Calu3 (cell line): Measurements from ENCODE around the gene MUC22. TPM values are rescaled to one million over a fixed set of nuclear protein-coding genes. Genes with fewer than 3 reads are reported as not detected.
"Not testable (repeated sequence)": the region's sequence is repeated elsewhere in the genome, so short reads cannot be mapped to it uniquely, and the experiment has no call there.

Experiments
- BruUV-seq: library from RNA; stranded (reverse); fragments of 400-500 nt; replicated peaks from 2 replicates; lab custom pipeline; 2021; lab: Mats Ljungman, UMichigan
- CTCF ChIA-PET: fragments of 300-600 bp; sonication (Branson Sonifier 250); formaldehyde crosslinking; loops from one replicate; lab custom pipeline; 2022; ENCODE audit warnings: antibody characterized with exemption; lab: Charles Lee
- DNase-seq: peaks from one replicate; pipeline ENCODE4 v3.0.0; 2022
- H3K27ac Mint-ChIP-seq: one replicate; pipeline ENCODE4 v1.8.0; 2022; ENCODE audit warnings: mixed read lengths; ENCODE audit not compliant: unreplicated experiment
- H3K27me3 Mint-ChIP-seq: one replicate; pipeline ENCODE4 v1.8.0; 2022; ENCODE audit warnings: mixed read lengths; ENCODE audit not compliant: unreplicated experiment
- H3K36me3 Mint-ChIP-seq: one replicate; pipeline ENCODE4 v1.8.0; 2022; ENCODE audit warnings: mild to moderate bottlenecking, moderate library complexity, mixed read lengths; ENCODE audit not compliant: insufficient read depth, unreplicated experiment
- H3K4me1 Mint-ChIP-seq: one replicate; pipeline ENCODE4 v1.8.0; 2022; ENCODE audit warnings: mild to moderate bottlenecking, low read depth, mixed read lengths; ENCODE audit not compliant: unreplicated experiment
- H3K4me3 Mint-ChIP-seq: one replicate; pipeline ENCODE4 v1.8.0; 2022; ENCODE audit warnings: mild to moderate bottlenecking, low read depth, moderate library complexity, mixed read lengths; ENCODE audit not compliant: unreplicated experiment
- H3K9me3 Mint-ChIP-seq: one replicate; pipeline ENCODE4 v1.8.0; 2022; ENCODE audit warnings: low read depth, mixed read lengths; ENCODE audit not compliant: unreplicated experiment
- CTCF ChIP-seq: fragments of 200-600 bp; IDR thresholded peaks from one replicate; pipeline ENCODE4 v1.8.0; 2022; ENCODE audit warnings: antibody characterized with exemption; ENCODE audit not compliant: unreplicated experiment
- intact Hi-C: fragments of 100-400 bp; cut with micrococcal nuclease; formaldehyde crosslinking; loops from one replicate; pipeline ENCODE4 v1.10.0; 2022; ENCODE audit not compliant: unreplicated experiment
- total RNA-seq: library from RNA; stranded (reverse); gene quantifications from 2 replicates; pipeline ENCODE4 v1.2.3, GENCODE V29; 2022

MUC22 gene
- total RNA-seq, 1 experiment from 2014 or later: not detected

GRCh38 chr6:31009731-31010130, 543 bp upstream of the MUC22 start:
- BruUV-seq: no TSS peak
- Mint-ChIP-seq H3K27me3 (no peaks in the 10 kb centered on the region), H3K27ac (no peak overlapping the region), H3K36me3 (peaks cover 17% of the 10 kb centered on the region), H3K4me3 (no peak overlapping the region), H3K9me3 (peaks cover 5% of the 10 kb centered on the region), H3K4me1 (peaks cover 56% of the 10 kb centered on the region)
- CTCF ChIA-PET: no interaction called here
- intact Hi-C loops: loop anchor here (10.0 kb wide), 1 partner anchor 75 kb away; the partner anchor contains the start of gene SFTA2
- TF ChIP-seq CTCF: no peak
- no peak for DNase-seq

GRCh38 chr6:31011153-31011552, 879 bp downstream of the MUC22 start:
- H3K4me3 Mint-ChIP-seq: no peak overlapping the region
- CTCF ChIA-PET: interaction anchor here (0.6 kb wide), 1 partner anchor 1283 kb away, joined by 3 read pairs; no protein-coding TSS in a partner anchor
- no peak for DNase-seq
- H3K27me3 Mint-ChIP-seq: no peaks in the 10 kb centered on the region
- BruUV-seq: no TSS peak
- no peak overlapping the region for H3K27ac Mint-ChIP-seq
- H3K9me3 Mint-ChIP-seq: peaks cover 11% of the 10 kb centered on the region
- H3K4me1 Mint-ChIP-seq: peaks cover 41% of the 10 kb centered on the region
- peaks cover 7% of the 10 kb centered on the region for H3K36me3 Mint-ChIP-seq
- no peak for TF ChIP-seq CTCF
- intact Hi-C loops: no loop called here

GRCh38 chr6:31016659-31017299, 6.5 kb downstream of the MUC22 start:
- H3K27ac Mint-ChIP-seq: no peak overlapping the region
- no peak for DNase-seq
- H3K36me3 Mint-ChIP-seq: no peaks in the 10 kb centered on the region
- TF ChIP-seq CTCF: no peak
- H3K9me3 Mint-ChIP-seq: peaks cover 11% of the 10 kb centered on the region
- no peak overlapping the region for H3K4me3 Mint-ChIP-seq
- H3K27me3 Mint-ChIP-seq: no peaks in the 10 kb centered on the region
- intact Hi-C loops: no loop called here
- no TSS peak for BruUV-seq
- H3K4me1 Mint-ChIP-seq: peaks cover 15% of the 10 kb centered on the region
- CTCF ChIA-PET: interaction anchor here (0.6 to 2.1 kb wide), 3 partner anchors 9 to 353 kb away, joined by 3 to 9 read pairs (median 5); no protein-coding TSS in a partner anchor

GRCh38 chr6:31017436-31017835, 7.2 kb downstream of the MUC22 start:
- CTCF ChIA-PET: interaction anchor here (0.6 to 2.1 kb wide), 4 partner anchors 10 to 353 kb away, joined by 3 to 9 read pairs (median 4); no protein-coding TSS in a partner anchor
- H3K27ac Mint-ChIP-seq, DNase-seq, intact Hi-C loops, H3K4me3 Mint-ChIP-seq, H3K27me3 Mint-ChIP-seq, BruUV-seq, H3K36me3 Mint-ChIP-seq, H3K9me3 Mint-ChIP-seq: not testable (repeated sequence)
- peaks cover 15% of the 10 kb centered on the region for H3K4me1 Mint-ChIP-seq

GRCh38 chr6:31020057-31020456, 9.8 kb downstream of the MUC22 start:
- H3K4me3 Mint-ChIP-seq: no peak overlapping the region
- no peak overlapping the region for H3K27ac Mint-ChIP-seq
- DNase-seq: no peak
- intact Hi-C loops: no loop called here
- BruUV-seq: no TSS peak
- TF ChIP-seq CTCF: no peak
- no peaks in the 10 kb centered on the region for H3K36me3 Mint-ChIP-seq
- CTCF ChIA-PET: no interaction called here
- peaks cover 15% of the 10 kb centered on the region for H3K4me1 Mint-ChIP-seq
- H3K27me3 Mint-ChIP-seq: no peaks in the 10 kb centered on the region
- H3K9me3 Mint-ChIP-seq: peaks cover 4% of the 10 kb centered on the region

- intact Hi-C loops, H3K27ac Mint-ChIP-seq, DNase-seq, H3K9me3 Mint-ChIP-seq, CTCF ChIA-PET, H3K27me3 Mint-ChIP-seq, BruUV-seq, H3K4me3 Mint-ChIP-seq, H3K36me3 Mint-ChIP-seq: not testable (repeated sequence)
- H3K4me1 Mint-ChIP-seq: peaks cover 15% of the 10 kb centered on the region
Observed at GRCh38 chr6:31020631-31021255, 10.5 kb downstream of the MUC22 start.
